T follicular helper cell (primary cell): ENCODE results near the gene ELL2.
A peak's percentile ranks its signal among the peaks of the same experiment; 100 is the strongest.

ENCODE experiments used
- DNase-seq: peaks from one replicate; pipeline ENCODE4 v3.0.0-alpha.2; 2020; ENCODE audit warnings: low read depth

ELL2 gene

DNA sequence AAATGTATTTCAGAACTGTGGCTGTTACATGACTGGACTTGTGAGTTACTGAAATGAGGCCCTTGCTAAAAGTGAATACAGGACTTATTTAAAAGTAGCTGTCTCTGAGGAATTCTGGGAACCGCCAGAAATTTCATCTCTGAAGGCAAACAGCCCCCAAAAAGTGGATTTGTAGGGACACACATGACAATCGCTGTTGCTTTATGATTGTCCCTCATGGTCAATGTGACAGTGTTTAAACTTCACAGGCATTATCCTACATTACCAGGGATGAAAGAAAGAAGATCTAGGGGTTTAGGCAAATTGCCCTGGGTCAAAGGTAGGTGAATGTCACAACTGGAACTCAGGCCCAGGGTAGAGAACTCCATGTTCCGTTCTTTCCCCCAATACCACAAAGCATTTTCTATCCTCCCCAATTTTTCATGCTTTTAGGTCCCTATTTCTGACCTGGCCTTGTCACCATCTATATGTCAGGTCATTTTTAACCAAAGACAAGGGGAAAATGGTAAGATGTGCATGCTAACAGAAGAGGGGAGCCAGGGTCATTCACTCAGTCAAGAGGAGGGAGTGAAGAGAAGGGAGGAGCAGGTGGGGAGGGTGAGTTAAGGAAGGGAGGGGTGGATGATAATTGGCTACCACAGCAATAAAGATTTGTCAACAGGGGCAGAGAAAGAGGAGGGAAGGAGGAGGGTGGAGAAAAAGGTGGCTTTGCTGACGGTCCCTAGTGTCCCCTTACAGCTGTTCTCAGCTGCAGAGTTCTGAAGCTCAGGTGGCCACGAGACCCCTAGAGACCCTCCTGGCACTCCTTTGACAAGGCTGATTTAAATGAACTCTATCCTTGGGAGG lies 81.3 kb downstream of the ELL2 start:
- DNase-seq: no peak

DNA sequence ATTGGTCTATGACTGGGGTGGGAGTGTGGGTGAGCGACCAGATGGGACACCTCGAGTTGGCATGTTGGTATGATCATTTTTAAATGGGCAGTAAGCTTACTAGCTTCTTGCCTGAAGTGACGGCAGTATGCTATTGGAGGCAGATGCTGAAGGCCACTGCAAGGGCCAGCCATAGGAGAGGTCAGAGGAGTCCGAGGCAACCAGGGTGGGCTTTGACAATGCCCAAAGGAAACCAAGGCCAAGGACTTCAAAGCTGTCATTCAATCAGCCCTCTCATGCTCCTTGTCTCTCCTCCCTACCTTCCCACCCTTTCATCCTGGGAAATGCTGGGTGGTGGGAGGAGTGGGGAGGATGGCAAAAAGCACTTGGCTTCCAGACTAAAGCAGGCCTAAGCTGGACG lies 82.0 kb downstream of the ELL2 start:
- DNase-seq: no peak

GRCh38 chr5:95878417-95879323 lies 83.0 kb downstream of the ELL2 start:
- DNase-seq: no peak

DNA sequence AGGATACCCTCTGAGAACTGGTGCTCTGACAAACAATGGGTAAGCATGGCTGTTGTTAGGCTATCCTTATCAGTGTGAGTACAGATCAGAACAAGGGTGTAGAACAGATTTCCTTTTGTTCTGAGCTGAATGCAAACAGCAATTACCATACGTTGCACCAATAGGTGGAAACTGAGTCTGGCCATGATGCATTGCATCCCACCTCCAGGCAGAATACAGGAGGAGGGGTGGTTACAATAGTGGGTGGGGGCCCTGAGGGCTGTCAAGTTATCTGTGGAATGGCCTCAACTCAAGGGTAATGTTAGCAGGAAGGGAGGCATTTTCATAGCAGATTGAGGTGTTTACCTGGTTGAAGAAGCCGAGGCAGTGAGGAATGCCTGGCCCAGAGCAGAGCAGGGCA lies 84.9 kb downstream of the ELL2 start:
- DNase-seq: no peak

DNA sequence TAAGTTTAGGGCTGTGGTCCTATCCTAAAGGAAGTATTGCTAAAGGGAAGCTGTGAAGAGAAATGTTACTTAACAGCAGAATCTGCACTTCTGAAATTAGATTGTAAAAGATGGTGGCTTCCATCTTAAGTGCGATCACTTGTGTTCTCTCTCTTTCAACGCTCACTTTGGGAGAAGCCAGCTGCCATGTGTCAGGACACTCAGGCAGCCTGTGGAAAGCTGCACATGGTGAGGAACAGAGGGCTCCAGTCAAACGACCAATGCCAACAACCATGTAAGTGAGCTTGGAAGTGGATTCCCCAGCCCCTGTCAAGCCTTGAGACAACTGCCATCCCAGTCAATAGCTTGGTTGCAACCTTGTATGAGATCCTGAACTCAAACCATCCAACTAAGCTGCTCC lies 87.4 kb downstream of the ELL2 start:
- DNase-seq: no peak

DNA sequence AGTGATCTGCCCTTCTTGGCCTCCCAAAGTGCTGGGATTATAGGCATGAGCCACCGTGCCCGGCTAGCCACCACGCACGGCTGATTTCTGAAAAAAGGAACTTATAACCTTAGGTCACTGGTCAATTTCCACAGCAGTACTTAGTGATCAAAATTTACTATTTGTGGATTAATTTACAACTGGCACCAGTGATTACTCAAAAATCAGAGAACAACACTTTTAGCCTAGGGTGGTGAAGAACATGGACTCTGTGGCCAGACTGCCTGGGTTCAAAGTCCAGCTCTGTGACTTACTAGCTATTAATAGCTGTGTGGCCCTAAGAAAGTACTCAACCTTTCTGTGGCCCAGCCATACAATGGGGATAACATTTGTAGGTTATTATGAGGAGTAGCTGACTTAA lies 88.3 kb downstream of the ELL2 start:
- DNase-seq: no peak

GRCh38 chr5:95872346-95873268 lies 89.0 kb downstream of the ELL2 start:
- DNase-seq: no peak

- DNase-seq: no peak
These were observed 90.4 kb downstream of the ELL2 start for GRCh38 chr5:95871146-95871806.

- no peak for DNase-seq
These were observed 91.5 kb downstream of the ELL2 start for GRCh38 chr5:95870105-95870672.

- DNase-seq: peak; percentile 30
These were observed 92.3 kb downstream of the ELL2 start for GRCh38 chr5:95869173-95869855.

GRCh38 chr5:95868136-95868535 lies 93.5 kb downstream of the ELL2 start:
- no peak for DNase-seq

- DNase-seq: no peak
These were observed 95.1 kb downstream of the ELL2 start for GRCh38 chr5:95866435-95867040.

DNA sequence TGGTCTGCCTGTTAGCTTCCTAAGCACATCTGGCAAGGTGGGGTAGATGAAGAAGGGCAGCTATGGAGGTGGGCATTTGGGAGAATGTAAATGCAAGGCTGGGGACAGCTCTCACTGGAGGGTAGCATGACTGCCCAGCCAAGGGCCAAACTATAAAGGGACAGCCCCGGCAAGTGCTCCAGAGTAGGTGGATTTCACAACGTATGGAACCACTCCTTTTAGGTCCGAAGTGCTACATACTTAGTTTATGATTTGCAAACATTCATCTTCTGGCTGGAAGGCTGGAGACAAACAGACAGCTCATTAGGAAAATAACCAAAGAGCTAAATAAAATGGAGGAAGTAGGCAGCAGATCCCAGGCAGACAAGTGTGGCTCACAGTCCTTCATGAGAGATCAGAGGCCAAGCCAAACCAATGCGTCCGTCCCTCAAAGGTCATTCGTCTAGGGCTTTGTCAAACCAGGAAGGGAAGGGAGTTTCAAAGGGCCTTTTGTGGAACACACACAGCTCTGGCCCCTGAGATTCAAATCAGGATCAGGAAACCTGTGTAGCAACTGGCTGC lies 96.6 kb downstream of the ELL2 start:
- DNase-seq: no peak

DNA sequence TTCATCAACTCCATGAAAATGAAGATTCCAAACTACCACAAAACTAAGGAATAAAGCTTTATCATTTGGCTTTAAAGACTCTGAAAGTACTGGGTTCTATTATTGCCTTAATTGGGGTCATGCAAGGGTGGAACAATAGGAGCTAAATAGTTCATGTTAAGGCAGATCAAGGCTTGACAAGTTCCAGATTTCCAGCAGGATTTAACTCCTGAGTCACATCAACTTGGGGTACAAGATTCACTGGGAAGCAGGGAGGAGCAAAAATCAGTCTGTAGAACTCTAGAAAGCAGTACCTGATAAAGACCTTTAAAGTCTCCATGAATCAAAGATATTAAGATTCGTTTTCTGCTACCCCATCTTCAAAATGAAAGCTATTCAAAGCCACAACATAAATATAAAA lies 97.2 kb downstream of the ELL2 start:
- no peak for DNase-seq

DNA sequence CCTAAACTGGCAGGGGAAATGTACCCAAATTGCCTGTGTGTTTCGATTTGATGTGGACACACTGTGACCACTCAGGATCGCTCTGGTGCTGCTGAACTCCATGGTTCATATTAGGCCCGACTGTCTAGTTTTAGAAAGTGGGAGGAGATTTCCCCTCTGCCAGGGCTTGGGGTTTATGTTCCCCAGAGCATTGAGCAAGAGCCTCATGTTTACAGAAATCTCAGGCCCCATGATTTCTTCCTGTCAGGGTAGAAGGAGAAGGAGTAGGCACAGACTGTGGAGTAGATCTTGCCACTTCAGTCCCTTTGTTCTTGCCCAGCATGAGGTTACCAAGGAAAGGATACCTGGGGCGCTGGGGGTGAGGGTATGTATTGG lies 98.3 kb downstream of the ELL2 start:
- DNase-seq: no peak

- DNase-seq: no peak
These were observed 98.8 kb downstream of the ELL2 start for GRCh38 chr5:95862671-95863382.

DNA sequence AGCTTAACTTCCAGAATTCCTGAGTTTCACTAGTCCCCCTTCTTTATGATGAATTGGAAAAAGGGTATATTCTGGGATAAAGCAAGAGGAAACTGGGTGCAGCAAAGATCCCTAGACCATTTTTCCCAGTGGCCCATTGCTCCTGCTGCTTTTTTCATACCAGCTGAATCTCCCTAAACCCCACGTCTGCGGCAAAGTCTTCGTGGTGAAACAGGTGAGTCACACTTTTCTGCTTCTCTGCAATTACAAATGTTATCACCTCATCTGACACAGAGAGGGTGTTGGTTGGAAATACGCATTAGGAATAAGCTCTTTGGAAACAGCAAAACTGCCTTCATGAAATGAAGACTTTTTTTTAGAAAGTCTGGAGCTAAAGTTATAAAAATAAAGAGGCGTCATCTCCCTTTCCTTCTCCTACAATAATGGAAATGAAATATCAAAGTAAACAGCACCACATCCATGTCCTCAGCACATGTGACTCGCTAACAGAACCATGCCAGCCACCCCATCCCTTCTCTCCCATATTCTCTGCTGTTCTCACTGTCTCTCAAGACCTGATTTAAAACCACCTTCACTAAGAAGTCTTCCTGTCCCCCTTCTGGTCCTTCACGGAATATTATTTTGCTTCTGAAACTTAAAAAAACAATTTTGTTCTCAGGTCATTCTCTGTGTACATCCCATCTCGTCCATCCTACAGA lies 99.6 kb downstream of the ELL2 start:
- DNase-seq: no peak

GRCh38 chr5:95861221-95861863 lies 100.3 kb downstream of the ELL2 start:
- DNase-seq: no peak
